Measurements from ENCODE around the gene RSBN1. TPM values are rescaled to one million over a fixed set of nuclear protein-coding genes. Genes with fewer than 3 reads are reported as not detected.
"Not testable (repeated sequence)": the region's sequence is repeated elsewhere in the genome, so short reads cannot be mapped to it uniquely, and the experiment has no call there.

The RSBN1 gene
- total and polyA plus RNA-seq, 8 donors = 3.5 to 13.6 (median 10.1) TPM

DNA sequence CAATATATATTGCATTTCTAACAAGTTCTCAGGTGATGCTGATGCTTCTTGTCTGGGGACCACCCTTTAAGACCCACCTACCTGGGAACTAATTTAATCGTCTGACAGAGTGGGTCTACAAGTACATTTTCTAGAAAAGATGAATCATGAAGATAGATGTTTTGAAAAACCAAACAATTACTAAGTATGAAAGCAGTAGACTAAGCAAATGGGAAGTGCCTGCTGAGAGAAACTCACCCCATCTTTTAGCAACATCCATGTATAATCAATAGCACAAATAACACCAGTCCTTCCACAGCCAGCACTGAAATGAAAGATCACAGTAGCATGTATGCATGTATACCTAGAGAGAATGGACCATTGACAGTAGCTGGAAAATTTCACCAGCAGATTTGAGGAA lies 42.0 kb upstream of the RSBN1 start:
- FAIRE-seq (no peak), DNase-seq (no peak), ATAC-seq (no peak)
- H3K4me1 ChIP-seq = no peaks in the 10 kb centered on the region
- no peaks in the 10 kb centered on the region for H3K36me3 ChIP-seq
- no peaks in the 10 kb centered on the region for H3K27me3 ChIP-seq
- TF ChIP-seq, protein P1, sequence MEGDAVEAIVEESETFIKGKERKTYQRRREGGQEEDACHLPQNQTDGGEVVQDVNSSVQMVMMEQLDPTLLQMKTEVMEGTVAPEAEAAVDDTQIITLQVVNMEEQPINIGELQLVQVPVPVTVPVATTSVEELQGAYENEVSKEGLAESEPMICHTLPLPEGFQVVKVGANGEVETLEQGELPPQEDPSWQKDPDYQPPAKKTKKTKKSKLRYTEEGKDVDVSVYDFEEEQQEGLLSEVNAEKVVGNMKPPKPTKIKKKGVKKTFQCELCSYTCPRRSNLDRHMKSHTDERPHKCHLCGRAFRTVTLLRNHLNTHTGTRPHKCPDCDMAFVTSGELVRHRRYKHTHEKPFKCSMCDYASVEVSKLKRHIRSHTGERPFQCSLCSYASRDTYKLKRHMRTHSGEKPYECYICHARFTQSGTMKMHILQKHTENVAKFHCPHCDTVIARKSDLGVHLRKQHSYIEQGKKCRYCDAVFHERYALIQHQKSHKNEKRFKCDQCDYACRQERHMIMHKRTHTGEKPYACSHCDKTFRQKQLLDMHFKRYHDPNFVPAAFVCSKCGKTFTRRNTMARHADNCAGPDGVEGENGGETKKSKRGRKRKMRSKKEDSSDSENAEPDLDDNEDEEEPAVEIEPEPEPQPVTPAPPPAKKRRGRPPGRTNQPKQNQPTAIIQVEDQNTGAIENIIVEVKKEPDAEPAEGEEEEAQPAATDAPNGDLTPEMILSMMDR (IDR thresholded peaks at IDR 0.05) = no peak
- 32 to 97% methylated on average over 1 of the region's 1 CpG for WGBS, 2 donors
- H3K4me3 ChIP-seq = no peak overlapping the region
- intact Hi-C loops (cut with DNase I) = no loop called here
- H3K9me3 ChIP-seq = no peaks in the 10 kb centered on the region
- H3K27ac ChIP-seq = no peak overlapping the region

DNA sequence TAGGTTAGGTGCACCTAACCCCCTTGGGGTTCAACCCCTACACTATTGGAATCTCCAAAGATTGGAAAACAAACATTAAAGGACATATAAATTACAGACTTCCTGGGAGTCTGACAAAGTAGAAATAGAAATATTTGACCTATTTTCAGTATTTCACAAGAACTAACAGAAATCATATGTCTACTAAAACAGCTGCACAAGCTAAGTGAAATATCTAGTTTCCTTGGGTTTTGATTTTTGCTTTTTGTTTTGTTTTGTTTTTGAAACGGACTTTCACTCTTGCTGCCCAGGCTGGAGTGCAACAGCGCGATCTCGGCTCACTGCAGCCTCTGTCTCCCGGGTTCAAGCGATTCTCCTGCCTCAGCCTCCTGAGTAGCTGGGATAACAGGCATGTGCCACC lies 40.4 kb upstream of the RSBN1 start:
- WGBS, 2 donors = 82 to 96% methylated on average over 6 of the region's 6 CpGs
- ATAC-seq; H3K4me1 ChIP-seq; H3K4me3 ChIP-seq; H3K27ac ChIP-seq; H3K36me3 ChIP-seq; H3K9me3 ChIP-seq; H3K27me3 ChIP-seq; intact Hi-C loops (cut with DNase I); FAIRE-seq; DNase-seq: not testable (repeated sequence)

DNA sequence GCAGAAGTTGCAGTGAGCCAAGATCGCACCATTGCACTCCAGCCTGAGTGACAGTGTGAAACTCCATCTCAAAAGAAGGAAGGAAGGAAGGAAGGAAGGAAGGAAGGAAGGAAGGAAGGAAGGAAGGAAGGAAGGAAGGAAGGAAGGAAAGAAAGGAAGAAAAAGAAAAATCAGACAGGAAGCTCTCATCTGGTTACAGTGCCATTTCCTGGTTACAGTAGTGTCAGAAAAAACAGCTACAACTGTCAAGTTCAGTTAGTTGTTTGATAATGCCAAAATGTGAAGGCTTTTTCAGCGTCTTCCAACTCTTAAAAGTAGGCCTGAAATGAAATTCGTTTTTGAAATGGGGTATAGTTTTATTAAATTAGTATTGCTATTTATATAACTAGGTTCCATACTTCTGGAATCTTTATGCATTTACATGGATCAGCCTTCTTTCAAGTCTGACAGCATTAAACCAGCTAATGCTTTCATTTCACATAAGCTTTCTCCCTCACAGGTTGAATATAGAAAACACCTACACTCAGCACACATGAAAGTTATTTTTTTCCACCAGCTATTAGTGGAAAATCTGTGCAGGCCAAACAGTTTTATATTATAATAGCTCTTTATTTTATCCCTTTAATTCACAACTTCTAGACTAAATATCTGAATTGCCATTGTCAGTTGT lies 38.0 kb upstream of the RSBN1 start:
- no peak for ATAC-seq
- H3K4me3 ChIP-seq = no peak overlapping the region
- intact Hi-C loops (cut with DNase I) = no loop called here
- TF ChIP-seq, protein P1 (IDR thresholded peaks at IDR 0.05) = no peak
- H3K27ac ChIP-seq = no peak overlapping the region
- DNase-seq = no peak
- H3K27me3 ChIP-seq = no peaks in the 10 kb centered on the region
- WGBS, 2 donors = 66% methylated on average over 3 of the region's 3 CpGs
- FAIRE-seq = no peak
- no peaks in the 10 kb centered on the region for H3K9me3 ChIP-seq
- no peaks in the 10 kb centered on the region for H3K36me3 ChIP-seq
- H3K4me1 ChIP-seq = no peaks in the 10 kb centered on the region

DNA sequence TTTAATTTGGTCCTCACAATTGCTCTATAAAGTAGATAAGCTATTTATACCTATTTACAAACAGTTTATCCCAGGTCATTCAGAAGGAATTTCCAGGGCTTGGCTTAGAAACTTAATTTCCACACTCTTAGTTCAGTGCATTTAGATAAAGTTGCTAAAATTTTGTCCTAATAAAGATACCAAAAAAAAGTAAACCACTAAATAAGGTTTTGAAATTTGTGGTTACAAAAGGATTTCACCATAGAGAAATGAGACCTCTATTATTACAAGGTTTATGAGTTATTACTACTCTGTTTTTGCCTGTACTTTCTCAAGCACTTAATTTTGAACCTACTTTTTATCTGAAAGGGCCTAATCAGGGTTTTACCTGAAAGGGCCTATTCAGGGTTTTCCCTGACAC lies 36.8 kb upstream of the RSBN1 start:
- intact Hi-C loops (cut with DNase I) = no loop called here
- FAIRE-seq = no peak

DNA sequence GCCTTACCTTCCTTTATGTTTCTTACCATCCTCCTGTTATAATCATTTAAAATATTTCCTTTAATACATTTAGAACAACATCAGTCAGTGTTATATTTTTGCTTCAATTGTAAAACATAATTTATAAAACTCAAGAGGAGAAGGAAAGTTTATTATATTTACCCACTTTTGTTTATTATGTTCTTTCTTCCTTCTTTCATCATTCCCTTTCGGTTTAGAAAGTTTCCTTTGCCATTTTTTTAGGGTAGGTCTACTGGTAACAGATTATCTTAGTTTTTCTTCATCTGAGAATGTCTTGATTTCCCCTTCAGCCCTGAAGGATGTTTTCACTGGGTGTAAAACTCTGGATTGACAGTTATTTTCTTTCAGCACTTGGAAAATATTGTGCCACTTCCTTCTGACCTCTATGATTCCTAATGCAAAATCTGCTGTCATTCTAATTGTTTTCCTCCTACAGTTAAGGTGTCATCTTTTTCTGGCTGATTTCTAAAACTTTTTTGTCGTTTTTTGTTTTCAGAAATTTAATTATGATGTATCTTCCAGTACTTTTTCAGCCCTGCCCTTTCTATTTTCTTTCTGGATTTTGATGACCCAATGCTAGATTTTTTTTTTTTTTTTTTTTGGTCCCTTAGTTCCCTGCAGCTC lies 34.2 kb upstream of the RSBN1 start:
- DNase-seq (no peak), ATAC-seq (no peak), FAIRE-seq (no peak)
- Histone ChIP-seq H3K27me3 (no peaks in the 10 kb centered on the region), H3K27ac (no peak overlapping the region), H3K4me1 (no peaks in the 10 kb centered on the region), H3K9me3 (no peaks in the 10 kb centered on the region), H3K36me3 (no peaks in the 10 kb centered on the region), H3K4me3 (no peak overlapping the region)
- intact Hi-C loops (cut with DNase I) = no loop called here
- TF ChIP-seq, protein P1 (IDR thresholded peaks at IDR 0.05) = no peak
- WGBS, 2 donors = 68 to 74% methylated on average over 2 of the region's 2 CpGs

More for the DNA sequence above, 36.8 kb upstream of the RSBN1 start:
- no peaks in the 10 kb centered on the region for H3K4me1 ChIP-seq
- H3K36me3 ChIP-seq = no peaks in the 10 kb centered on the region
- TF ChIP-seq, protein P1 (IDR thresholded peaks at IDR 0.05) = no peak
- H3K9me3 ChIP-seq = no peaks in the 10 kb centered on the region
- no peak overlapping the region for H3K4me3 ChIP-seq
- H3K27ac ChIP-seq = no peak overlapping the region
- DNase-seq (no peak), ATAC-seq (no peak)
- H3K27me3 ChIP-seq = no peaks in the 10 kb centered on the region
